H1 (cell line): ENCODE data around the gene ANXA7. TPM values are rescaled to one million over a fixed set of nuclear protein-coding genes. Genes with fewer than 3 reads are reported as not detected.

ENCODE experiments used
- ASH2L ChIP-seq: fragments of 200-600, 300-600 bp; sonication (generic); IDR thresholded peaks from one replicate; pipeline ENCODE4 v1.7.1; 2017; ENCODE audit warnings: low read length
- CHD2 ChIP-seq: IDR thresholded peaks from 2 replicates; pipeline ENCODE4 v1.6.1; 2012; ENCODE audit warnings: low read length, improper control_type of control experiment
- EP300 ChIP-seq, 2 experiments: IDR thresholded peaks; 1 replicate in 1 of 2; 2 replicates in 1 of 2; pipeline ENCODE4 v1.6.1; 2011 to 2012; ENCODE audit warnings: low read depth in 2 of 2, low read length in 2 of 2, mild to moderate bottlenecking in 2 of 2, borderline replicate concordance in 1 of 2, inconsistent platforms in 1 of 2, moderate library complexity in 1 of 2
- FOSL1 ChIP-seq: IDR thresholded peaks from 2 replicates; pipeline ENCODE4 v1.6.1; 2011; ENCODE audit warnings: mild to moderate bottlenecking, low read depth, low read length, moderate library complexity; ENCODE audit not compliant: insufficient read depth
- HDAC2 ChIP-seq, 2 experiments: fragments of 300-600 bp in 1 of 2; sonication (generic) in 1 of 2; IDR thresholded peaks; 2 replicates each; pipeline ENCODE4 v1.6.1; 2011 to 2012; ENCODE audit warnings: low read depth in 2 of 2, low read length in 2 of 2, mild to moderate bottlenecking in 2 of 2, moderate library complexity in 2 of 2, borderline replicate concordance in 1 of 2, inconsistent platforms in 1 of 2
- KDM1A ChIP-seq: fragments of 200-600, 300-600 bp; sonication (generic); IDR thresholded peaks from 2 replicates; pipeline ENCODE4 v1.7.1; 2016; ENCODE audit warnings: mild to moderate bottlenecking, low read length, borderline replicate concordance
- polyA plus RNA-seq, 7 experiments: library from polyadenylated mRNA; depleted of rRNA in 3 of 7; stranded (reverse) in 5 of 7; unstranded in 2 of 7; fragments of >200 nt in 5 of 7; fragments of 200-250 nt in 2 of 7; gene quantifications; 1 replicate in 5 of 7; 2 replicates in 1 of 7; 4 replicates in 1 of 7; pipeline versions ENCODE4 v1.2.1 to v1.2.3, GENCODE V29; 2011 to 2013; ENCODE audit warnings: missing spikeins in 2 of 7, mixed read lengths in 2 of 7
- total RNA-seq: library from RNA; stranded (reverse); fragmentation: NEBNext Ultra II Directional; extraction: Animal tissue kit (Norgen Biotek cat#: 25700); gene quantifications from 2 replicates; pipeline ENCODE4 v1.2.1, GENCODE V29; 2021

Gene ANXA7
- total and polyA plus RNA-seq, 2 of the 8 experiments (the other 6 are each of a cell fraction or from before 2014, with no cell fraction given) = 37.1 to 63.6 TPM

DNA sequence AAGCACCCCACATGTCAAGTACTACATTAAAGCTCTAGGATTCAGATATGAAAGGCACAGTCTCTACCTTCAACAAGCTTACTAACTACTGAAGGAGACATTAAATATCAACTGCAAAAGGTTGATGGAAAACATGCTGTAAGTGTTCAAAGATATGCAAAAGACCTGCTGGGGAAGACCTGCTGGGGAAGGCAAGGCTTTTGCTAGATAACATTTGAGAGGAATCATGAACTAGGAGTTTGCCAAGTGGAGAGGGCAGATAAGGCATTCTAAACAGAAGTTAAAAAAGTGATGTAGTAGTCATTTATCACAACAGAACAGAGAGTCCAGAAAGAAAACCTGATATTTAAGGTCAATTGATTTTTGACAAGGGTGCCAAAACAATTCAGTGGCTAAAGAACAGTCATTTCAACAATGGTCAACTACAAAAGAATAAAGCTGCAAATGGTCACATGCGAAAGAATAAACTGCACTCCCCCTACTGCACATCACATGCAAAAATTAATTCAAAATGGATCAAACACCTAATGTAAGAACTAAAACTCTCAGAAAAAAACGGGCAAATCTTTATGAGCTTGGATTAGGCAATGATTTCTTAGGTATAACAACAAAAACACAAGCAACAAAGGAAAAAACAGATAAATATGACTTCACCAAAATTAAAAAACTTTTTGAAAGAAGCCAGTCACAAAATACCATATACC lies 42.5 kb upstream of the ANXA7 start (continued):
- TF ChIP-seq KDM1A (no peak), FOSL1 (no peak), HDAC2 (IDR thresholded peaks at IDR 0.05; ENCODE audit: borderline replicate concordance in 1 of 2, low read depth in 2 of 2, low read length in 2 of 2) (no peak), EP300 (IDR thresholded peaks at IDR 0.05; ENCODE audit: borderline replicate concordance in 1 of 2, low read depth in 2 of 2, low read length in 2 of 2) (no peak), CHD2 (no peak), ASH2L (no peak)
